GM12891 (cell line): ENCODE results near the gene SH3BGRL.

Experiments used
- PAX5 ChIP-seq: IDR thresholded peaks from 2 replicates; pipeline ENCODE4 v1.6.1; 2011; ENCODE audit warnings: low read length, moderate library complexity, mild to moderate bottlenecking; ENCODE audit not compliant: insufficient read depth, severe bottlenecking
- POLR2A ChIP-seq: IDR thresholded peaks from 2 replicates; pipeline ENCODE4 v1.6.1; 2011; ENCODE audit warnings: low read depth, low read length, control low read depth
- POLR2AphosphoS5 ChIP-seq: IDR thresholded peaks from 2 replicates; pipeline ENCODE4 v1.6.1; 2011; ENCODE audit warnings: low read depth, low read length, control low read depth
- POU2F2 ChIP-seq: IDR thresholded peaks from 2 replicates; pipeline ENCODE4 v1.6.1; 2011; ENCODE audit warnings: low read depth, mild to moderate bottlenecking, control low read depth, low read length, moderate library complexity
- SPI1 ChIP-seq: IDR thresholded peaks from 2 replicates; pipeline ENCODE4 v1.6.1; 2011; ENCODE audit warnings: low read depth, low read length, control low read depth
- TAF1 ChIP-seq: IDR thresholded peaks from 2 replicates; pipeline ENCODE4 v1.6.1; 2011; ENCODE audit warnings: low read depth, low read length, control low read depth

GRCh38 chrX:81304563-81304962 is 102.7 kb downstream of the SH3BGRL start:
- no peak for TF ChIP-seq POLR2AphosphoS5
- TF ChIP-seq TAF1 = no peak
- no peak for TF ChIP-seq POLR2A
- no peak for TF ChIP-seq POU2F2
- TF ChIP-seq SPI1 = peak; percentile 83
- TF ChIP-seq PAX5 = no peak
